Effector memory CD8-positive, alpha-beta T cell (primary cell): ENCODE results near the gene HDX.

Experiments used
- ATAC-seq: fragments of 150-1000 bp; cut with Tn5 transposase; replicated peaks from 2 replicates; pipeline ENCODE4 v1.10.0; 2021; ENCODE audit warnings: mild to moderate bottlenecking, moderate library complexity
- DNase-seq, 3 experiments: peaks; one replicate each; pipeline ENCODE4 v3.0.0; 2021
- H3K27ac Mint-ChIP-seq, 2 donors: one replicate each; pipeline ENCODE4 v1.8.0; 2022; ENCODE audit warnings: mild to moderate bottlenecking in 2 of 2, mixed read lengths in 2 of 2, moderate library complexity in 2 of 2
- H3K27me3 Mint-ChIP-seq, 2 donors: one replicate each; pipeline ENCODE4 v1.8.0; 2022; ENCODE audit warnings: mixed read lengths in 2 of 2
- H3K36me3 Mint-ChIP-seq: one replicate; pipeline ENCODE4 v1.8.0; 2022; ENCODE audit warnings: mild to moderate bottlenecking, moderate library complexity, mixed read lengths; ENCODE audit not compliant: insufficient read depth
- H3K4me1 Mint-ChIP-seq, 2 donors: one replicate each; pipeline ENCODE4 v1.8.0; 2022; ENCODE audit warnings: low read depth in 2 of 2, mixed read lengths in 2 of 2
- H3K4me3 Mint-ChIP-seq, 2 donors: one replicate each; pipeline ENCODE4 v1.8.0; 2022; ENCODE audit warnings: mild to moderate bottlenecking in 2 of 2, mixed read lengths in 2 of 2, moderate library complexity in 2 of 2
- H3K9me3 Mint-ChIP-seq, 2 donors: one replicate each; pipeline ENCODE4 v1.8.0; 2022; ENCODE audit warnings: mixed read lengths in 2 of 2

The HDX gene

GRCh38 chrX:84441143-84441542, 61.1 kb downstream of the HDX start:
- no peak for ATAC-seq
- Mint-ChIP-seq H3K4me1 (no peaks in the 10 kb centered on the region), H3K36me3 (no peaks in the 10 kb centered on the region), H3K4me3 (no peak overlapping the region), H3K9me3 (no peaks in the 10 kb centered on the region), H3K27me3 (no peaks in the 10 kb centered on the region), H3K27ac (no peak overlapping the region)
- DNase-seq: no peak

GRCh38 chrX:84415140-84415539, 87.1 kb downstream of the HDX start:
- peaks cover 0 to 3% of the 10 kb centered on the region in 2 donors for H3K9me3 Mint-ChIP-seq
- DNase-seq (no peak), ATAC-seq (no peak)
- no peak overlapping the region for H3K27ac Mint-ChIP-seq
- no peaks in the 10 kb centered on the region for H3K4me1 Mint-ChIP-seq
- H3K4me3 Mint-ChIP-seq: no peak overlapping the region
- H3K27me3 Mint-ChIP-seq: no peaks in the 10 kb centered on the region
- no peaks in the 10 kb centered on the region for H3K36me3 Mint-ChIP-seq

DNA sequence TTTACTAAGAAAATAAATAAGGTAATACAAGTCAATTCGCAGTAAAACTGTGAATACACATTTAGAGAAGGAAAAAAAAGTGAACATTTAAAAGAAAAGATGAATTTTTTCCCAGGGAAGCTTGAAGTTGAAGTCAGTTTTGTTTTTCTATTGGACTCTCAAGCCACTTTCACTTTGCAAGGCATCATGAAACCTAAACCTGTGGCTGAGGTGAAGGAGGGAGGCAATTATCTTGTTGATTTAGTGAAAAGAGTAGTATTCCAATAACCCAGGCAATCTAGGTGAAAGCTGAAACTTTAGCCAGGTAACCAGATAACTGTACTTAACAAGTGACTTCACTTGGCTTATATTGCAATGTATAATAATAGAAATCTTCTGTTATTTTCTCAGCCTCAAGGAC, 138.6 kb downstream of the HDX start:
- no peak overlapping the region for H3K4me3 Mint-ChIP-seq
- H3K4me1 Mint-ChIP-seq: no peaks in the 10 kb centered on the region
- peaks cover 0 to 2% of the 10 kb centered on the region in 2 donors for H3K9me3 Mint-ChIP-seq
- H3K36me3 Mint-ChIP-seq: no peaks in the 10 kb centered on the region
- no peak for DNase-seq
- no peak for ATAC-seq
- H3K27me3 Mint-ChIP-seq: no peaks in the 10 kb centered on the region
- no peak overlapping the region for H3K27ac Mint-ChIP-seq

DNA sequence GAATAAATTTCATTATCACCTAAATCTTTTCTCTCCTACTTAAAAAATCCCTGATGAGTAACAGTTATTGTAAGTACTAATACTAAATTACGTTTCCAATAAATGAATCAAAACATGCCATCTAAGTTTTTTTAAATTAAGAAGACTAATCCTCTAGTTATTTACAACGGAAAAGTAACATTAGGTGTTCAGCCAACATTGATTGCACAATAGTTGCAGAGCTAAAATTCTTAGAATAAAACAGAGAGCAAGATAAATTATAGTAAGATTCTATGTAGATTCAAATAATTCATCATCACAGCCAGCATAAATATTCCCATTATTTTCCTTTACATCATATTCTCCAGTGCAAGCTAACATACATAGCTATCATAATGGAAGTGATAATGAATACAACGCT, 139.2 kb downstream of the HDX start:
- Mint-ChIP-seq H3K4me3 (no peak overlapping the region), H3K9me3 (peaks cover 0 to 2% of the 10 kb centered on the region in 2 donors), H3K4me1 (no peaks in the 10 kb centered on the region), H3K27ac (no peak overlapping the region), H3K27me3 (no peaks in the 10 kb centered on the region), H3K36me3 (no peaks in the 10 kb centered on the region)
- DNase-seq (no peak), ATAC-seq (no peak)

DNA sequence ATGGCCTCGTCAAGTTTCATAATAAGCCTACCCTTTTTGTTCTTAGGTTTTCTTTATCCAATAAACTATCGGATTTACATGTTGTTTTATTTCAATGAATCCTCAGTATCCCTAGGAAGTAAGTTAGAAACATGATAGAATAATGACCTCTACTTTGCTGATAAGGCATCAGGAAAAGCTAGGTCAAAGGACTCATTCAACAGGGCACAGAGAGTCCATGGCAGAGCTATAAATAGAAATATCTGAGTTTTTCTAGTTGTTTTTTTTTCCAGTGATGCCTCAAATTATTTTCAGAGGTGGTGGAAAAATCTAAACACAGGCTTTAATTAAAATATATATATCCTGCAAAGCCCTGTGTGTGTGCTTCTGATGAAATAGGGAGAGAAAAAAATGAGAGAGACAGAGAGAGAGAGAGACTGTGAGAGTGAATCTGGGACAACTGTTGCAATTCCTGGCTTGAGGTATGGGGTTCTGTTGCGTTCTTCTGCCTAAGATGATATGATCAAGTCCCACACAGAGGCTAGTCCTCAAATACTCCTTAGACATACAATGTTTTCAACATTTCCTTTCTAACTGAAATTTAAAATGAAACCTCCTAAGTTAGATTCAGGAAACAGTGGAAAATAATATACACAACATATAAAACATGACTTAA, 139.9 kb downstream of the HDX start:
- DNase-seq (no peak), ATAC-seq (no peak)
- peaks cover 0 to 2% of the 10 kb centered on the region in 2 donors for H3K9me3 Mint-ChIP-seq
- H3K4me1 Mint-ChIP-seq: no peaks in the 10 kb centered on the region
- no peak overlapping the region for H3K4me3 Mint-ChIP-seq
- no peaks in the 10 kb centered on the region for H3K36me3 Mint-ChIP-seq
- H3K27ac Mint-ChIP-seq: no peak overlapping the region
- H3K27me3 Mint-ChIP-seq: no peaks in the 10 kb centered on the region

GRCh38 chrX:84358271-84358670, 144.0 kb downstream of the HDX start:
- Mint-ChIP-seq H3K27me3 (no peaks in the 10 kb centered on the region), H3K27ac (no peak overlapping the region), H3K9me3 (no peaks in the 10 kb centered on the region), H3K36me3 (no peaks in the 10 kb centered on the region), H3K4me3 (no peak overlapping the region), H3K4me1 (no peaks in the 10 kb centered on the region)
- DNase-seq (no peak), ATAC-seq (no peak)

DNA sequence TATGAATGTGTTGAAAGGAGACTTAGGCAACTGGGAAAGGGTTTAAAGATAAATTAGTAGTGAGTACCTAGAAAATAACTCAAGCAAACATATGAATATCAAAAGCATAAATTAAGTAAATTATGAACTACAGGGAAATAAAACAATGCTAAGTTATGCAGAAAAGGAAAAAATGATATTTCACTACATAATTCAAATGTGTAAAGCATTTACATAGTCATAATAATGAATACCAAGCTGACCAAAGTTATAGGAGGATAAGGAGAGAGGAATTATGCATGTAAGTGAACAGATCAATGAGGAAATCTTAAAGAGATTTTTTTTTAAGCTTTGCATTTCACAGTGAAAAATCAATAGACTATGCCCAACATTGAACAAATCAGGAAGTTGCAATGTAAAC, 145.0 kb downstream of the HDX start:
- ATAC-seq: no peak
- no peaks in the 10 kb centered on the region for H3K4me1 Mint-ChIP-seq

DNA sequence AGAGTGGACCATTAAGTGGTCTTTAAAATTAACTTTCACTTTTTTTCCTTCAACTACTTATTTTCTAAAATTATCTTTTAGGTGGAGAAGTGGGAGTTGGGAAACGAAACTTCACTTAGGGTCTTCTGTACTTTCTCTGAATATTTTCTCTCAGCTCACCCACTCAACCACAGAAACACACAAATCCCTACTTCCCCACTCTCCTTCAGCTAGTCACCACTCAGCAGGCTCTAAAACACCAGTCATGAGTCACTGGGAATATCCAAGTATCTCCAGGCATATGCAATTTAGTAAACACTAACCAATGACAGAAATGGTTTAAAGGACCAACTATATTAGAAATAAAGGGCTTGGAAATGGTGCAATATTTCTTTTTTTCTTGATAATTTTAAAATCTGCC, 161.3 kb downstream of the HDX start:
- Mint-ChIP-seq H3K27ac (no peak overlapping the region), H3K4me3 (no peak overlapping the region), H3K36me3 (no peaks in the 10 kb centered on the region), H3K9me3 (no peaks in the 10 kb centered on the region), H3K4me1 (peaks cover 0 to 1% of the 10 kb centered on the region in 2 donors), H3K27me3 (no peaks in the 10 kb centered on the region)
- DNase-seq (no peak), ATAC-seq (no peak)

More for the DNA sequence above, 145.0 kb downstream of the HDX start:
- Mint-ChIP-seq H3K27ac (no peak overlapping the region), H3K9me3 (no peaks in the 10 kb centered on the region), H3K27me3 (no peaks in the 10 kb centered on the region), H3K4me3 (no peak overlapping the region), H3K36me3 (no peaks in the 10 kb centered on the region)
- no peak for DNase-seq

GRCh38 chrX:84339507-84340364, 162.5 kb downstream of the HDX start:
- H3K4me3 Mint-ChIP-seq: no peak overlapping the region
- H3K36me3 Mint-ChIP-seq: no peaks in the 10 kb centered on the region
- no peaks in the 10 kb centered on the region for H3K27me3 Mint-ChIP-seq
- ATAC-seq: no peak
- DNase-seq: no peak
- H3K4me1 Mint-ChIP-seq: peaks cover 0 to 1% of the 10 kb centered on the region in 2 donors
- no peak overlapping the region for H3K27ac Mint-ChIP-seq
- no peaks in the 10 kb centered on the region for H3K9me3 Mint-ChIP-seq

DNA sequence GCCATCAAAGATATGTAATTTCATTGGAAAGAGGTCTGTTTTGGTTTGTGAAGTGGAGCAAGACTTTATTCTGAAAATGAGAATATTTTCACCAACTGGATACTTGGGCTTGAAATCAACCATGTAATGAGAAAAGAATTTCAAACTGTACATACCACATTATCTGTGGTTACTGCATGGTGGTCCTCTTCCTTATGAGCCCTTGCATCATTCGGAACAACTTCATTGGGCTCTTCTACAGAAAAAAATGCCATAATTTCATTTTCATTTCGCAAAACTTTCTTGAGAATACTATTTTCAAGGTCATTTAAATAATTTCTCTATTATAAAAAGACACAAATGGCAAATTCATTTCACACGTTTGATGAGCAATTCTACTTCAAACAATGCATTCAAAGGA, 165.6 kb downstream of the HDX start:
- Mint-ChIP-seq H3K27me3 (no peaks in the 10 kb centered on the region), H3K36me3 (no peaks in the 10 kb centered on the region), H3K4me3 (no peak overlapping the region), H3K4me1 (peaks cover 0 to 1% of the 10 kb centered on the region in 2 donors), H3K9me3 (no peaks in the 10 kb centered on the region), H3K27ac (no peak overlapping the region)
- ATAC-seq: no peak
- no peak for DNase-seq

GRCh38 chrX:84335121-84335520, 167.1 kb downstream of the HDX start:
- ATAC-seq (no peak), DNase-seq (no peak)
- Mint-ChIP-seq H3K27me3 (no peaks in the 10 kb centered on the region), H3K9me3 (no peaks in the 10 kb centered on the region), H3K36me3 (no peaks in the 10 kb centered on the region), H3K4me1 (no peaks in the 10 kb centered on the region), H3K4me3 (no peak overlapping the region), H3K27ac (no peak overlapping the region)

GRCh38 chrX:84322083-84322827, 180.0 kb downstream of the HDX start:
- no peak overlapping the region for H3K4me3 Mint-ChIP-seq
- no peak overlapping the region for H3K27ac Mint-ChIP-seq
- H3K9me3 Mint-ChIP-seq: no peaks in the 10 kb centered on the region
- H3K27me3 Mint-ChIP-seq: no peaks in the 10 kb centered on the region
- no peaks in the 10 kb centered on the region for H3K4me1 Mint-ChIP-seq
- H3K36me3 Mint-ChIP-seq: no peaks in the 10 kb centered on the region
- DNase-seq (no peak), ATAC-seq (no peak)

- Mint-ChIP-seq H3K9me3 (peaks cover 0 to 5% of the 10 kb centered on the region in 2 donors), H3K36me3 (no peaks in the 10 kb centered on the region), H3K27me3 (no peaks in the 10 kb centered on the region), H3K4me3 (no peak overlapping the region), H3K4me1 (no peaks in the 10 kb centered on the region), H3K27ac (no peak overlapping the region)
- DNase-seq: no peak
- ATAC-seq: no peak
Observed at GRCh38 chrX:84320614-84321013, 181.6 kb downstream of the HDX start.

GRCh38 chrX:84320023-84320422, 182.2 kb downstream of the HDX start:
- H3K4me1 Mint-ChIP-seq: no peaks in the 10 kb centered on the region
- H3K27me3 Mint-ChIP-seq: no peaks in the 10 kb centered on the region
- H3K36me3 Mint-ChIP-seq: no peaks in the 10 kb centered on the region
- DNase-seq (no peak), ATAC-seq (no peak)
- no peak overlapping the region for H3K27ac Mint-ChIP-seq
- H3K4me3 Mint-ChIP-seq: no peak overlapping the region
- peaks cover 0 to 5% of the 10 kb centered on the region in 2 donors for H3K9me3 Mint-ChIP-seq
